Prostate gland (tissue), 2 donors: ENCODE results near the gene GMIP.

Experiments used
- POLR2A ChIP-seq: fragments of 450-650 bp; IDR thresholded peaks from one replicate; pipeline ENCODE4 v1.6.1; 2016; ENCODE audit warnings: antibody characterized with exemption, mild to moderate bottlenecking
- TF ChIP-seq, protein P1 (sequence below), 4 experiments: fragments of 200-600 bp in 2 of 4; fragments of 450-650 bp in 2 of 4; sonication (generic) in 2 of 4; IDR thresholded peaks; 1 replicate in 3 of 4; 2 replicates in 1 of 4; pipeline ENCODE4 v1.5.1; 2016 to 2019; ENCODE audit warnings: antibody characterized with exemption in 4 of 4, mild to moderate bottlenecking in 2 of 4, moderate library complexity in 2 of 4

DNA sequence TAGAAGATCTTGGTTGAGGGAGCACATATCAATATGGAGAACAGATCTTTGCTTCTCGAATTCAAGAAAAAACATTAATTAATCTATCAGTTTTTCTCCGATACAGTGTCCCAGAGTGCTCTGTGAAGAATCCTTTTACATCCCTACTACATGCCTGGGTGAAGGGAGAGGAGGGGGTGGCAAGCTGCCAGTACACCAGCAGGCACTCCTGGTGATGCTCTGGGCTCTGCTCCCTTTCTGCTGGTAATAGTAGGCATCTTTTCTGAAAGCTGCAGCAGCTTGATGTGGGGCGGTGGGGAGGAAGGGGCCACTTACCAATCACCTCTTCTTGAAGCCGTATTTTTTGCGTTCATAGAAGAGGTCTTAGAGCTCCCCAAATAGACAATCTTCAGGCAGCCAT is 55.7 kb downstream of the GMIP start:
- TF ChIP-seq, protein P1, sequence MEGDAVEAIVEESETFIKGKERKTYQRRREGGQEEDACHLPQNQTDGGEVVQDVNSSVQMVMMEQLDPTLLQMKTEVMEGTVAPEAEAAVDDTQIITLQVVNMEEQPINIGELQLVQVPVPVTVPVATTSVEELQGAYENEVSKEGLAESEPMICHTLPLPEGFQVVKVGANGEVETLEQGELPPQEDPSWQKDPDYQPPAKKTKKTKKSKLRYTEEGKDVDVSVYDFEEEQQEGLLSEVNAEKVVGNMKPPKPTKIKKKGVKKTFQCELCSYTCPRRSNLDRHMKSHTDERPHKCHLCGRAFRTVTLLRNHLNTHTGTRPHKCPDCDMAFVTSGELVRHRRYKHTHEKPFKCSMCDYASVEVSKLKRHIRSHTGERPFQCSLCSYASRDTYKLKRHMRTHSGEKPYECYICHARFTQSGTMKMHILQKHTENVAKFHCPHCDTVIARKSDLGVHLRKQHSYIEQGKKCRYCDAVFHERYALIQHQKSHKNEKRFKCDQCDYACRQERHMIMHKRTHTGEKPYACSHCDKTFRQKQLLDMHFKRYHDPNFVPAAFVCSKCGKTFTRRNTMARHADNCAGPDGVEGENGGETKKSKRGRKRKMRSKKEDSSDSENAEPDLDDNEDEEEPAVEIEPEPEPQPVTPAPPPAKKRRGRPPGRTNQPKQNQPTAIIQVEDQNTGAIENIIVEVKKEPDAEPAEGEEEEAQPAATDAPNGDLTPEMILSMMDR (IDR thresholded peaks at IDR 0.05), result no peak
- no peak for TF ChIP-seq POLR2A
